PC-9 (cell line): Measurements from ENCODE around the gene INSYN1. TPM values are rescaled to one million over a fixed set of nuclear protein-coding genes. Genes with fewer than 3 reads are reported as not detected.
"Not testable (repeated sequence)": the region's sequence is repeated elsewhere in the genome, so short reads cannot be mapped to it uniquely, and the experiment has no call there.

Experiments
- BruUV-seq: library from RNA; stranded (reverse); fragments of 400-500 nt; replicated peaks from 2 replicates; lab custom pipeline; 2021; lab: Mats Ljungman, UMichigan
- CTCF ChIA-PET: fragments of 300-600 bp; sonication (Branson Sonifier 250); formaldehyde crosslinking; loops from one replicate; lab custom pipeline; 2022; ENCODE audit warnings: antibody characterized with exemption; lab: Charles Lee
- POLR2A ChIA-PET: fragments of 300-600 bp; sonication (Branson Sonifier 250); formaldehyde crosslinking; loops from one replicate; lab custom pipeline; 2022; ENCODE audit warnings: antibody characterized with exemption; ENCODE audit not compliant: unreplicated experiment; lab: Charles Lee
- DNase-seq, 2 experiments: peaks; one replicate each; pipeline versions ENCODE4 v3.0.0 to v3.0.0-alpha.2; 2015 to 2022; ENCODE audit warnings: mixed read lengths in 1 of 2
- H2AFZ ChIP-seq: fragments of 200-600 bp; sonication (generic); 2 replicates; pipeline ENCODE4 v1.8.1; 2017; ENCODE audit warnings: antibody characterized with exemption
- H3F3A ChIP-seq: fragments of 200-600 bp; sonication (generic); 2 replicates; pipeline ENCODE4 v1.8.1; 2017; ENCODE audit warnings: antibody characterized with exemption, mild to moderate bottlenecking, low read depth; ENCODE audit not compliant: insufficient read depth
- H3K27ac ChIP-seq: fragments of 200-600 bp; sonication (generic); 2 replicates; pipeline ENCODE4 v1.6.1; 2016; ENCODE audit warnings: mixed run types
- H3K27me3 ChIP-seq: fragments of 200-600 bp; sonication (generic); 2 replicates; pipeline ENCODE4 v1.6.1; 2016; ENCODE audit warnings: low read depth, mixed run types; ENCODE audit not compliant: insufficient read depth
- H3K36me3 ChIP-seq: fragments of 200-600 bp; sonication (generic); 2 replicates; pipeline ENCODE4 v1.6.1; 2016; ENCODE audit warnings: low read depth, mixed run types
- H3K4me1 ChIP-seq: fragments of 200-600 bp; sonication (generic); replicated peaks from 2 replicates; pipeline ENCODE4 v1.6.1; 2016; ENCODE audit warnings: mixed run types; ENCODE audit not compliant: insufficient read depth
- H3K4me2 ChIP-seq: fragments of 200-600 bp; sonication (generic); 2 replicates; pipeline ENCODE4 v1.6.1; 2017; ENCODE audit warnings: mixed run types
- H3K4me3 ChIP-seq: fragments of 200-600 bp; sonication (generic); 2 replicates; pipeline ENCODE4 v1.6.1; 2016; ENCODE audit warnings: mixed run types
- H3K79me2 ChIP-seq: fragments of 200-600 bp; sonication (generic); 2 replicates; pipeline ENCODE4 v1.6.1; 2017; ENCODE audit warnings: low read depth, mixed run types
- H3K9me2 ChIP-seq: fragments of 200-600 bp; sonication (generic); 2 replicates; pipeline ENCODE4 v1.8.1; 2017; ENCODE audit warnings: mild to moderate bottlenecking; ENCODE audit not compliant: insufficient read depth
- H3K9me3 ChIP-seq: fragments of 200-600 bp; sonication (generic); 2 replicates; pipeline ENCODE4 v1.8.1; 2016; ENCODE audit warnings: low read depth; ENCODE audit not compliant: insufficient read depth
- H4K20me1 ChIP-seq: fragments of 200-600 bp; sonication (generic); 2 replicates; pipeline ENCODE4 v1.8.1; 2017; ENCODE audit not compliant: insufficient read depth
- CTCF ChIP-seq: fragments of 200-600 bp; sonication (generic); conservative IDR thresholded peaks from 2 replicates; pipeline ENCODE4 v1.6.1; 2017; ENCODE audit warnings: mixed run types, antibody characterized with exemption, mild to moderate bottlenecking, moderate library complexity
- EZH2 ChIP-seq: fragments of 200-600 bp; sonication (generic); IDR thresholded peaks from 2 replicates; pipeline ENCODE4 v1.8.0; 2017; ENCODE audit warnings: antibody characterized with exemption, low read depth
- intact Hi-C: fragments of 100-400 bp; cut with micrococcal nuclease; formaldehyde crosslinking; loops from one replicate; pipeline ENCODE4 v1.10.0; 2022; ENCODE audit not compliant: unreplicated experiment
- total RNA-seq: library from RNA; stranded (reverse); gene quantifications from 2 replicates; pipeline ENCODE4 v1.2.3, GENCODE V29; 2021

INSYN1 gene
- total RNA-seq, 1 experiment from 2014 or later: not detected

- POLR2A ChIA-PET: no interaction called here
Measured at GRCh38 chr15:73796331-73796831, 43.2 kb upstream of the INSYN1 start.

GRCh38 chr15:73794443-73795133 is 41.4 kb upstream of the INSYN1 start:
- no TSS peak for BruUV-seq
- intact Hi-C loops: no loop called here
- Histone ChIP-seq H3K79me2 (no peaks in the 10 kb centered on the region), H3K4me3 (no peak overlapping the region), H3F3A (no peaks in the 10 kb centered on the region), H3K36me3 (no peaks in the 10 kb centered on the region), H3K27me3 (peaks cover 26% of the 10 kb centered on the region; the same call in 1 of the 2 replicates), H3K9me3 (no peaks in the 10 kb centered on the region), H3K27ac (no peak overlapping the region), H3K4me1 (no peaks in the 10 kb centered on the region), H3K4me2 (no peak overlapping the region), H2AFZ (no peak overlapping the region), H3K9me2 (no peaks in the 10 kb centered on the region), H4K20me1 (no peaks in the 10 kb centered on the region)
- TF ChIP-seq CTCF: no peak
- TF ChIP-seq EZH2: no peak
- no peak for DNase-seq
- POLR2A ChIA-PET: no interaction called here
- CTCF ChIA-PET: interaction anchor here (0.6 kb wide), 1 partner anchor 35 kb away, joined by 16 read pairs; no protein-coding TSS in a partner anchor

More at GRCh38 chr15:73796331-73796831, 43.2 kb upstream of the INSYN1 start:
- TF ChIP-seq CTCF: no peak
- TF ChIP-seq EZH2: no peak
- H3K9me3 ChIP-seq: no peaks in the 10 kb centered on the region
- H3F3A ChIP-seq: no peaks in the 10 kb centered on the region
- DNase-seq: no peak
- CTCF ChIA-PET: interaction anchor here (0.6 kb wide), 1 partner anchor 229 kb away, joined by 10 read pairs; no protein-coding TSS in a partner anchor
- no peak overlapping the region for H2AFZ ChIP-seq
- H3K27me3 ChIP-seq: peaks cover 17% of the 10 kb centered on the region; the same call in 1 of the 2 replicates
- no peak overlapping the region for H3K27ac ChIP-seq
- H3K79me2 ChIP-seq: no peaks in the 10 kb centered on the region
- no peaks in the 10 kb centered on the region for H4K20me1 ChIP-seq
- no peak overlapping the region for H3K4me3 ChIP-seq
- intact Hi-C loops: no loop called here
- no peak overlapping the region for H3K4me2 ChIP-seq
- BruUV-seq: no TSS peak
- no peaks in the 10 kb centered on the region for H3K9me2 ChIP-seq
- H3K36me3 ChIP-seq: no peaks in the 10 kb centered on the region
- no peaks in the 10 kb centered on the region for H3K4me1 ChIP-seq

GRCh38 chr15:73792899-73793541 is 39.9 kb upstream of the INSYN1 start:
- H3K27ac ChIP-seq, H3K9me3 ChIP-seq, H2AFZ ChIP-seq, H3F3A ChIP-seq, H3K4me3 ChIP-seq, DNase-seq, H3K9me2 ChIP-seq, H3K36me3 ChIP-seq, intact Hi-C loops, POLR2A ChIA-PET, H3K79me2 ChIP-seq, BruUV-seq, H3K4me2 ChIP-seq, H4K20me1 ChIP-seq, H3K4me1 ChIP-seq: not testable (repeated sequence)
- peaks cover 26% of the 10 kb centered on the region; the same call in 1 of the 2 replicates for H3K27me3 ChIP-seq
- CTCF ChIA-PET: interaction anchor here (0.6 kb wide), 1 partner anchor 1120 kb away, joined by 9 read pairs; no protein-coding TSS in a partner anchor
